ENCODE data around the gene C2orf78. TPM values are rescaled to one million over a fixed set of nuclear protein-coding genes. Genes with fewer than 3 reads are reported as not detected.
"Not testable (repeated sequence)": the region's sequence is repeated elsewhere in the genome, so short reads cannot be mapped to it uniquely, and the experiment has no call there.

The C2orf78 gene
- total RNA-seq: not detected

- ATAC-seq (replicated peaks in 1 of 2); H3K9me3 Mint-ChIP-seq; H3K4me1 Mint-ChIP-seq (ENCODE audit: low read depth); H3K27me3 Mint-ChIP-seq (ENCODE audit: low read depth); H3K27ac Mint-ChIP-seq; DNase-seq; H3K4me3 Mint-ChIP-seq; H3K36me3 Mint-ChIP-seq (ENCODE audit: insufficient read depth in 2 of 2): not testable (repeated sequence)
These were observed at the start of gene C2orf78 for GRCh38 chr2:73783883-73784282. Gene C2orf78 (plus strand): TSS chr2:73784183. CDS start chr2:73784310, 127 bp downstream.

- no peaks in the 10 kb centered on the region for H3K27me3 Mint-ChIP-seq (ENCODE audit: low read depth)
- peaks cover 20% of the 10 kb centered on the region for H3K4me1 Mint-ChIP-seq (ENCODE audit: low read depth)
- H3K36me3 Mint-ChIP-seq (ENCODE audit: insufficient read depth in 2 of 2): peaks cover 11 to 26% of the 10 kb centered on the region in 2 donors
- DNase-seq (no peak), ATAC-seq (replicated peaks in 1 of 2) (no peak)
- peak overlapping the region; percentile 85 for H3K27ac Mint-ChIP-seq
- H3K9me3 Mint-ChIP-seq: peaks cover 4 to 5% of the 10 kb centered on the region in 2 donors
- peak overlapping the region; percentile 97 to 98 for H3K4me3 Mint-ChIP-seq
These were observed 47.6 kb upstream of the C2orf78 start for GRCh38 chr2:73736378-73736777.

- peak within 1 kb of the TSS; percentile 97 to 98 for H3K4me3 Mint-ChIP-seq
- H3K27me3 Mint-ChIP-seq (ENCODE audit: low read depth): no peaks in the 10 kb centered on the region
- peaks cover 11 to 26% of the 10 kb centered on the region in 2 donors for H3K36me3 Mint-ChIP-seq (ENCODE audit: insufficient read depth in 2 of 2)
- peak; percentile 99 for ATAC-seq (replicated peaks in 1 of 2)
- H3K4me1 Mint-ChIP-seq (ENCODE audit: low read depth): peaks cover 20% of the 10 kb centered on the region
- peak; percentile 95 to 98 for DNase-seq
- peaks cover 4 to 5% of the 10 kb centered on the region in 2 donors for H3K9me3 Mint-ChIP-seq
- H3K27ac Mint-ChIP-seq: peak within 1 kb of the TSS; percentile 85
These were observed 46.9 kb upstream of the C2orf78 start, which contains the start of gene TPRKB for GRCh38 chr2:73736855-73737779. Gene TPRKB (minus strand): TSS chr2:73737345. CDS start chr2:73734569, 2,776 bp downstream.

- Mint-ChIP-seq H3K27ac (no peak overlapping the region), H3K4me3 (no peak overlapping the region)
- ATAC-seq (replicated peaks in 1 of 2): no peak
These were observed 44.9 kb upstream of the C2orf78 start for GRCh38 chr2:73739101-73739500.

GRCh38 chr2:73740767-73741166, 43.2 kb upstream of the C2orf78 start:
- Mint-ChIP-seq H3K9me3 (peaks cover 4 to 5% of the 10 kb centered on the region in 2 donors), H3K4me3 (no peak overlapping the region), H3K27ac (no peak overlapping the region), H3K27me3 (ENCODE audit: low read depth) (no peaks in the 10 kb centered on the region), H3K4me1 (ENCODE audit: low read depth) (peaks cover 20% of the 10 kb centered on the region), H3K36me3 (ENCODE audit: insufficient read depth in 2 of 2) (peaks cover 12 to 22% of the 10 kb centered on the region in 2 donors)
- ATAC-seq (replicated peaks in 1 of 2): no peak
- DNase-seq: no peak

More at GRCh38 chr2:73739101-73739500, 44.9 kb upstream of the C2orf78 start:
- H3K4me1 Mint-ChIP-seq (ENCODE audit: low read depth): peaks cover 20% of the 10 kb centered on the region
- peaks cover 9 to 21% of the 10 kb centered on the region in 2 donors for H3K36me3 Mint-ChIP-seq (ENCODE audit: insufficient read depth in 2 of 2)
- no peak for DNase-seq
- H3K9me3 Mint-ChIP-seq: peaks cover 4 to 5% of the 10 kb centered on the region in 2 donors
- H3K27me3 Mint-ChIP-seq (ENCODE audit: low read depth): no peaks in the 10 kb centered on the region

- Mint-ChIP-seq H3K4me3 (no peak overlapping the region), H3K9me3 (no peaks in the 10 kb centered on the region), H3K36me3 (ENCODE audit: insufficient read depth in 2 of 2) (peaks cover 13 to 25% of the 10 kb centered on the region in 2 donors), H3K4me1 (ENCODE audit: low read depth) (peaks cover 21% of the 10 kb centered on the region), H3K27me3 (ENCODE audit: low read depth) (no peaks in the 10 kb centered on the region), H3K27ac (no peak overlapping the region)
- DNase-seq (no peak), ATAC-seq (replicated peaks in 1 of 2) (no peak)
These were observed 37.7 kb upstream of the C2orf78 start for GRCh38 chr2:73746015-73746876.

- peaks cover 21% of the 10 kb centered on the region for H3K4me1 Mint-ChIP-seq (ENCODE audit: low read depth)
- no peaks in the 10 kb centered on the region for H3K9me3 Mint-ChIP-seq
- peaks cover 14 to 22% of the 10 kb centered on the region in 2 donors for H3K36me3 Mint-ChIP-seq (ENCODE audit: insufficient read depth in 2 of 2)
- DNase-seq (no peak), ATAC-seq (replicated peaks in 1 of 2) (no peak)
- H3K27me3 Mint-ChIP-seq (ENCODE audit: low read depth): no peaks in the 10 kb centered on the region
- H3K4me3 Mint-ChIP-seq: no peak overlapping the region
- H3K27ac Mint-ChIP-seq: peak overlapping the region; percentile 5
These were observed 37.1 kb upstream of the C2orf78 start for GRCh38 chr2:73746877-73747208.

GRCh38 chr2:73749314-73749713, 34.7 kb upstream of the C2orf78 start:
- Mint-ChIP-seq H3K4me3 (no peak overlapping the region), H3K9me3 (no peaks in the 10 kb centered on the region), H3K36me3 (ENCODE audit: insufficient read depth in 2 of 2) (peaks cover 14 to 25% of the 10 kb centered on the region in 2 donors), H3K4me1 (ENCODE audit: low read depth) (peaks cover 21% of the 10 kb centered on the region), H3K27ac (no peak overlapping the region), H3K27me3 (ENCODE audit: low read depth) (no peaks in the 10 kb centered on the region)
- no peak for ATAC-seq (replicated peaks in 1 of 2)
- no peak for DNase-seq

GRCh38 chr2:73754332-73754731, 29.7 kb upstream of the C2orf78 start:
- not testable (repeated sequence) for DNase-seq; H3K27ac Mint-ChIP-seq; H3K27me3 Mint-ChIP-seq (ENCODE audit: low read depth); H3K4me3 Mint-ChIP-seq; H3K4me1 Mint-ChIP-seq (ENCODE audit: low read depth); H3K9me3 Mint-ChIP-seq; ATAC-seq (replicated peaks in 1 of 2)
- H3K36me3 Mint-ChIP-seq (ENCODE audit: insufficient read depth in 2 of 2): peaks cover 1 to 12% of the 10 kb centered on the region in 2 donors

- no peaks in the 10 kb centered on the region for H3K9me3 Mint-ChIP-seq
- ATAC-seq (replicated peaks in 1 of 2): no peak
- peaks cover 0 to 6% of the 10 kb centered on the region in 2 donors for H3K36me3 Mint-ChIP-seq (ENCODE audit: insufficient read depth in 2 of 2)
These were observed 24.7 kb upstream of the C2orf78 start for GRCh38 chr2:73759285-73759764.

GRCh38 chr2:73759904-73760303, 24.1 kb upstream of the C2orf78 start:
- H3K4me1 Mint-ChIP-seq (ENCODE audit: low read depth): no peaks in the 10 kb centered on the region
- ATAC-seq (replicated peaks in 1 of 2): no peak
- H3K27ac Mint-ChIP-seq: no peak overlapping the region
- DNase-seq: no peak
- H3K9me3 Mint-ChIP-seq: no peaks in the 10 kb centered on the region
- peaks cover 0 to 4% of the 10 kb centered on the region in 2 donors for H3K36me3 Mint-ChIP-seq (ENCODE audit: insufficient read depth in 2 of 2)
- no peak overlapping the region for H3K4me3 Mint-ChIP-seq
- H3K27me3 Mint-ChIP-seq (ENCODE audit: low read depth): no peaks in the 10 kb centered on the region

More at GRCh38 chr2:73759285-73759764, 24.7 kb upstream of the C2orf78 start:
- Mint-ChIP-seq H3K27me3 (ENCODE audit: low read depth) (no peaks in the 10 kb centered on the region), H3K4me3 (no peak overlapping the region), H3K4me1 (ENCODE audit: low read depth) (peaks cover 5% of the 10 kb centered on the region), H3K27ac (peak overlapping the region; percentile 27)
- no peak for DNase-seq

- Mint-ChIP-seq H3K36me3 (ENCODE audit: insufficient read depth in 2 of 2) (peaks cover 6 to 21% of the 10 kb centered on the region in 2 donors), H3K9me3 (no peaks in the 10 kb centered on the region), H3K27ac (no peak overlapping the region), H3K27me3 (ENCODE audit: low read depth) (no peaks in the 10 kb centered on the region), H3K4me1 (ENCODE audit: low read depth) (no peaks in the 10 kb centered on the region), H3K4me3 (no peak overlapping the region)
- DNase-seq (no peak), ATAC-seq (replicated peaks in 1 of 2) (no peak)
These were observed 21.4 kb upstream of the C2orf78 start for GRCh38 chr2:73762571-73762970.

GRCh38 chr2:73764945-73765344, 19.0 kb upstream of the C2orf78 start:
- Mint-ChIP-seq H3K4me1 (ENCODE audit: low read depth) (no peaks in the 10 kb centered on the region), H3K36me3 (ENCODE audit: insufficient read depth in 2 of 2) (peaks cover 8 to 33% of the 10 kb centered on the region in 2 donors), H3K27me3 (ENCODE audit: low read depth) (no peaks in the 10 kb centered on the region), H3K9me3 (no peaks in the 10 kb centered on the region), H3K27ac (no peak overlapping the region), H3K4me3 (no peak overlapping the region)
- no peak for DNase-seq
- no peak for ATAC-seq (replicated peaks in 1 of 2)

Measured in activated T-cell treated with anti-CD3 and anti-CD28 coated beads, Interleukin-2, amount 50 U/mL, for 72 hours (primary cell).